ENCODE results near the gene CD4. TPM values are rescaled to one million over a fixed set of nuclear protein-coding genes. Genes with fewer than 3 reads are reported as not detected.

The CD4 gene
- polyA plus RNA-seq, 1 of the 3 experiments (the other 2 are of a cell fraction), result 0.02 TPM

GRCh38 chr12:6858799-6859198 is 69.5 kb downstream of the CD4 start:
- Histone ChIP-seq H4K20me1 (ENCODE audit: insufficient read depth) (no peaks in the 10 kb centered on the region; the same call in 1 of the 2 replicates), H3K27ac (ENCODE audit: low read depth in 2 of 2, low read length in 1 of 2) (no peak overlapping the region), H3K9me3 (no peaks in the 10 kb centered on the region), H3K9ac (no peak overlapping the region), H3K4me1 (ENCODE audit: control insufficient read depth in 1 of 2, insufficient read depth in 2 of 2, low read depth in 1 of 2, low read length in 1 of 2) (peaks cover 4% of the 10 kb centered on the region in 2 experiments; a peak in 3 of 4 replicates), H3K36me3 (replicated peaks in 1 of 2; ENCODE audit: control insufficient read depth in 1 of 2, insufficient read depth in 2 of 2, low read length in 1 of 2) (peaks cover 44 to 85% of the 10 kb centered on the region in 2 experiments), H3K27me3 (ENCODE audit: insufficient read depth) (no peaks in the 10 kb centered on the region), H3K9me2 (no peaks in the 10 kb centered on the region), H2AFZ (ENCODE audit: low read depth) (no peak overlapping the region), H3K79me2 (ENCODE audit: insufficient read depth) (peaks cover 22% of the 10 kb centered on the region), H3K4me2 (no peak overlapping the region), H3F3A (replicated peaks; ENCODE audit: insufficient read depth) (peaks cover 4% of the 10 kb centered on the region), H3K4me3 (ENCODE audit: low read depth in 2 of 2, low read length in 1 of 2) (no peak overlapping the region)
- 69% methylated on average over 2 of the region's 2 CpGs for WGBS (ENCODE audit: low lambda C conversion rate)
- ChIA-PET CTCF (interaction anchor here (0.6 to 2.2 kb wide), 3 partner anchors 14 to 107 kb away, joined by 3 to 12 read pairs (median 4); partner anchors contain the start of gene SPSB2), POLR2A (interaction anchor here (0.6 to 1.1 kb wide), 2 partner anchors 9 to 10 kb away, joined by 3 read pairs; no protein-coding TSS in a partner anchor)
- no peak for DNase-seq
- TF ChIP-seq NFIC (IDR thresholded peaks at IDR 0.05; ENCODE audit: borderline replicate concordance), result no peak
- no peak for TF ChIP-seq USF1 (IDR thresholded peaks at IDR 0.05; ENCODE audit: borderline replicate concordance, low read depth)
- no peak for TF ChIP-seq NRF1 (IDR thresholded peaks at IDR 0.05; ENCODE audit: low read depth, low read length)

- TF ChIP-seq GABPA (IDR thresholded peaks at IDR 0.05; ENCODE audit: low read depth) (no peak), FOSL2 (IDR thresholded peaks at IDR 0.05; ENCODE audit: borderline replicate concordance, low read depth) (no peak)
- Histone ChIP-seq H2AFZ (ENCODE audit: low read depth) (no peak overlapping the region), H3K4me2 (no peak overlapping the region), H4K20me1 (ENCODE audit: insufficient read depth) (no peaks in the 10 kb centered on the region; the same call in 1 of the 2 replicates), H3F3A (replicated peaks; ENCODE audit: insufficient read depth) (peaks cover 4% of the 10 kb centered on the region), H3K36me3 (replicated peaks in 1 of 2; ENCODE audit: control insufficient read depth in 1 of 2, insufficient read depth in 2 of 2, low read length in 1 of 2) (peaks cover 40 to 88% of the 10 kb centered on the region in 2 experiments), H3K27ac (ENCODE audit: low read depth in 2 of 2, low read length in 1 of 2) (no peak overlapping the region), H3K27me3 (ENCODE audit: insufficient read depth) (no peaks in the 10 kb centered on the region), H3K4me1 (ENCODE audit: control insufficient read depth in 1 of 2, insufficient read depth in 2 of 2, low read depth in 1 of 2, low read length in 1 of 2) (no peaks in the 10 kb centered on the region), H3K9me3 (no peaks in the 10 kb centered on the region), H3K4me3 (ENCODE audit: low read depth in 2 of 2, low read length in 1 of 2) (no peak overlapping the region), H3K9ac (no peak overlapping the region), H3K9me2 (no peaks in the 10 kb centered on the region), H3K79me2 (ENCODE audit: insufficient read depth) (peaks cover 9% of the 10 kb centered on the region)
- ChIA-PET POLR2A (no interaction called here), CTCF (interaction anchor here (1.9 to 2.4 kb wide), 3 partner anchors 9 to 24 kb away, joined by 8 to 13 read pairs (median 12); partner anchors contain the start of gene SPSB2)
- DNase-seq, result no peak
- 100% methylated on average over 4 of the region's 9 CpGs for WGBS (ENCODE audit: low lambda C conversion rate)
These were observed 70.8 kb downstream of the CD4 start for GRCh38 chr12:6860116-6860515.

GRCh38 chr12:6860942-6861341 is 71.6 kb downstream of the CD4 start:
- Histone ChIP-seq H4K20me1 (ENCODE audit: insufficient read depth) (no peaks in the 10 kb centered on the region), H3K79me2 (ENCODE audit: insufficient read depth) (0 out of 2 replicates have a peak, but pooled peaks cover under 1% of the 10 kb centered on the region), H3K4me2 (no peak overlapping the region), H3K27ac (ENCODE audit: low read depth in 2 of 2, low read length in 1 of 2) (no peak overlapping the region), H3K4me1 (ENCODE audit: control insufficient read depth in 1 of 2, insufficient read depth in 2 of 2, low read depth in 1 of 2, low read length in 1 of 2) (no peaks in the 10 kb centered on the region), H3K9me2 (no peaks in the 10 kb centered on the region), H3K27me3 (ENCODE audit: insufficient read depth) (no peaks in the 10 kb centered on the region), H3K4me3 (ENCODE audit: low read depth in 2 of 2, low read length in 1 of 2) (no peak overlapping the region), H3K9me3 (no peaks in the 10 kb centered on the region), H2AFZ (ENCODE audit: low read depth) (no peak overlapping the region), H3K9ac (no peak overlapping the region), H3K36me3 (replicated peaks in 1 of 2; ENCODE audit: control insufficient read depth in 1 of 2, insufficient read depth in 2 of 2, low read length in 1 of 2) (peaks cover 40 to 81% of the 10 kb centered on the region in 2 experiments), H3F3A (replicated peaks; ENCODE audit: insufficient read depth) (peaks cover 4% of the 10 kb centered on the region)
- no peak for DNase-seq
- no peak for TF ChIP-seq REST (IDR thresholded peaks at IDR 0.05; ENCODE audit: low read depth, low read length)
- WGBS (ENCODE audit: low lambda C conversion rate), result 96% methylated on average over 5 of the region's 7 CpGs
- CTCF ChIA-PET, result interaction anchor here (1.0 to 2.4 kb wide), 5 partner anchors 8 to 31 kb away, joined by 3 to 13 read pairs (median 8); partner anchors contain the start of gene SPSB2
- POLR2A ChIA-PET, result no interaction called here
